DND-41 (cell line): ENCODE measurements around the gene SNX27.

Experiments used
- EZH2 ChIP-seq: IDR thresholded peaks from 3 replicates; pipeline ENCODE4 v1.6.1; 2012; ENCODE audit warnings: borderline replicate concordance, low read depth, mild to moderate bottlenecking, moderate library complexity, low read length, inconsistent platforms; ENCODE audit not compliant: severe bottlenecking
- TF ChIP-seq, protein P1 (sequence below): IDR thresholded peaks from 2 replicates; pipeline ENCODE4 v1.5.1; 2012; ENCODE audit warnings: borderline replicate concordance, low read length, moderate library complexity, mild to moderate bottlenecking; ENCODE audit not compliant: poor library complexity, severe bottlenecking; ENCODE audit errors: extremely low read depth

DNA sequence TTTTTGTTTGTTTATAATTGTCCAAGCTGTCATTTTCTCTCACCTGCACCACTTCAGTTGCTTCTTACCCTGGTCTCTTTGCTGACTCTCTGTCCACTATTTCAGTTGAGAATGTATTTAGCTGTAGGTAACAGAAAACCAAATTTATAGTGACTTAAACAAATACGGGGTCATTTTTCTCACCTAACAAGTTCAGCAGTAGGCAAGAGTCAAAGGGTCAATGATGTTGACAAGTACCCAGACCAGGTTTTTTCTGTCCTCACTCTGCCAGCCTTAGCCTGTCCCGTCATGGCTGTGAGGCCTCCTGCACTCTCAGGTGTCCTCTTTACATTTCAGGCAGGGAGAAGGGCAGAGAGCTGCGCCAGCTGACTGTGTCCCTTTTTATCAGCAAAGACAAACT lies 121.3 kb downstream of the SNX27 start:
- TF ChIP-seq, protein P1, sequence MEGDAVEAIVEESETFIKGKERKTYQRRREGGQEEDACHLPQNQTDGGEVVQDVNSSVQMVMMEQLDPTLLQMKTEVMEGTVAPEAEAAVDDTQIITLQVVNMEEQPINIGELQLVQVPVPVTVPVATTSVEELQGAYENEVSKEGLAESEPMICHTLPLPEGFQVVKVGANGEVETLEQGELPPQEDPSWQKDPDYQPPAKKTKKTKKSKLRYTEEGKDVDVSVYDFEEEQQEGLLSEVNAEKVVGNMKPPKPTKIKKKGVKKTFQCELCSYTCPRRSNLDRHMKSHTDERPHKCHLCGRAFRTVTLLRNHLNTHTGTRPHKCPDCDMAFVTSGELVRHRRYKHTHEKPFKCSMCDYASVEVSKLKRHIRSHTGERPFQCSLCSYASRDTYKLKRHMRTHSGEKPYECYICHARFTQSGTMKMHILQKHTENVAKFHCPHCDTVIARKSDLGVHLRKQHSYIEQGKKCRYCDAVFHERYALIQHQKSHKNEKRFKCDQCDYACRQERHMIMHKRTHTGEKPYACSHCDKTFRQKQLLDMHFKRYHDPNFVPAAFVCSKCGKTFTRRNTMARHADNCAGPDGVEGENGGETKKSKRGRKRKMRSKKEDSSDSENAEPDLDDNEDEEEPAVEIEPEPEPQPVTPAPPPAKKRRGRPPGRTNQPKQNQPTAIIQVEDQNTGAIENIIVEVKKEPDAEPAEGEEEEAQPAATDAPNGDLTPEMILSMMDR = no peak
- no peak for TF ChIP-seq EZH2
